GM21367 (cell line): Measurements from ENCODE around the gene CMTM6.
A peak's percentile ranks its signal among the peaks of the same experiment; 100 is the strongest.
"Not testable (repeated sequence)": the region's sequence is repeated elsewhere in the genome, so short reads cannot be mapped to it uniquely, and the experiment has no call there.

Experiments
- ATAC-seq: cut with Tn5 transposase; IDR thresholded peaks from one replicate; pipeline ENCODE4 v1.9.1; 2021; ENCODE audit not compliant: unreplicated experiment

Gene CMTM6

GRCh38 chr3:32500231-32500630 is 2.4 kb downstream of the CMTM6 start:
- no peak for ATAC-seq

GRCh38 chr3:32499585-32499984 is 3.1 kb downstream of the CMTM6 start:
- no peak for ATAC-seq

- ATAC-seq: no peak
Observed at GRCh38 chr3:32498992-32499391, 3.7 kb downstream of the CMTM6 start.

- no peak for ATAC-seq
Observed at GRCh38 chr3:32498252-32498651, 4.4 kb downstream of the CMTM6 start.

- ATAC-seq: no peak
Observed at GRCh38 chr3:32495609-32496008, 7.0 kb downstream of the CMTM6 start.

- no peak for ATAC-seq
Observed at GRCh38 chr3:32495085-32495484, 7.6 kb downstream of the CMTM6 start.

GRCh38 chr3:32493437-32494414 is 8.9 kb downstream of the CMTM6 start:
- ATAC-seq: peak; percentile 80

GRCh38 chr3:32492684-32493436 is 9.8 kb downstream of the CMTM6 start:
- ATAC-seq: no peak

GRCh38 chr3:32488474-32489008 is 14.1 kb downstream of the CMTM6 start:
- ATAC-seq: no peak

- no peak for ATAC-seq
Observed at GRCh38 chr3:32487781-32488473, 14.7 kb downstream of the CMTM6 start.

- ATAC-seq: no peak
Observed at GRCh38 chr3:32484436-32484835, 18.2 kb downstream of the CMTM6 start.

- no peak for ATAC-seq
Observed at GRCh38 chr3:32483772-32484171, 18.9 kb downstream of the CMTM6 start.

- no peak for ATAC-seq
Observed at GRCh38 chr3:32482693-32483092, 20.0 kb downstream of the CMTM6 start.

- ATAC-seq: no peak
Observed at GRCh38 chr3:32481791-32482631, 20.6 kb downstream of the CMTM6 start.

GRCh38 chr3:32480604-32481003 is 22.0 kb downstream of the CMTM6 start:
- ATAC-seq: no peak

- no peak for ATAC-seq
Observed at GRCh38 chr3:32474201-32474600, 28.5 kb downstream of the CMTM6 start.

GRCh38 chr3:32472151-32472550 is 30.5 kb downstream of the CMTM6 start:
- ATAC-seq: not testable (repeated sequence)

GRCh38 chr3:32471246-32471645 is 31.4 kb downstream of the CMTM6 start:
- no peak for ATAC-seq

GRCh38 chr3:32470362-32470761 is 32.3 kb downstream of the CMTM6 start:
- ATAC-seq: no peak
